ENCODE measurements around the gene CUBN. TPM values are rescaled to one million over a fixed set of nuclear protein-coding genes. Genes with fewer than 3 reads are reported as not detected.

CUBN gene
- total and polyA plus RNA-seq, 9 of the 15 experiments (the other 6 are each of a cell fraction or from before 2014, with no cell fraction given) = 0.04 to 0.33 (median 0.09) TPM

DNA sequence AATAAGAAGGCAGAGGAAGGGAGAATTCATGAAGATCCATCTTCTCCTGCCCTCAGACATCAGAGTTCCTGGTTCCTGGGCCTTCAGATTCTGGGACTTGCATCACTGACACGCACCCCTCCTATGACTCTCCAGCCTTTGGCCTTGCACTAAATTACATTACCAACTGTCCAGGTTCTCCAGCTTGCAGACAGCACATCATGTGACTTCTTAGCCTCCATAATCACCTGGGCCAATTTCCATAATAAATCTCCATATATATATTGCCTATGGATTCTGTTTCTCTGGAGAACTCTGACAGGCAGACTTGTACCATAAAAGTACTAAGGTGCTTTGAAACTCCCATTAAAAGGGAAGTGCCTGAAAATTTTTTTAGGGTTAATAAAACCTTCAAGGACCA lies 335.6 kb downstream of the CUBN start:
- H3K4me3 ChIP-seq = no peak overlapping the region
- BruUV-seq (replicated peaks) = no TSS peak
- ChIA-PET POLR2A (interaction anchor here (1.4 kb wide), 1 partner anchor 23 kb away, joined by 4 read pairs; the partner anchor contains the start of gene RSU1), CTCF (ENCODE audit: low intra/inter-chr PET ratio) (no interaction called here)
- no peaks in the 10 kb centered on the region for H4K20me1 ChIP-seq (replicated peaks; ENCODE audit: control insufficient read depth, insufficient read depth, low read length)
- intact Hi-C loops (cut with micrococcal nuclease) = no loop called here
- ATAC-seq (no peak), DNase-seq (ENCODE audit: extremely low read depth in 1 of 4, low spot score in 3 of 4) (no peak), FAIRE-seq (no peak)
- no peak overlapping the region for H3K4me2 ChIP-seq (ENCODE audit: insufficient read depth, low read length)
- no peaks in the 10 kb centered on the region for H3K9me3 ChIP-seq (replicated peaks; ENCODE audit: control insufficient read depth, insufficient read depth, low read depth, low read length)
- H3K9me1 ChIP-seq (ENCODE audit: control insufficient read depth, insufficient read depth, low read length) = no peaks in the 10 kb centered on the region
- no peak overlapping the region for H3K9ac ChIP-seq (ENCODE audit: insufficient read depth in 1 of 2, low read depth in 2 of 2, low read length in 2 of 2)
- H3K27me3 ChIP-seq (ENCODE audit: control insufficient read depth in 2 of 2, insufficient read depth in 2 of 2, low read length in 2 of 2) = no peaks in the 10 kb centered on the region
- H3K27ac ChIP-seq (ENCODE audit: extremely low read depth, low read depth, low read length) = no peak overlapping the region
- no peaks in the 10 kb centered on the region for H3K4me1 ChIP-seq (replicated peaks in 1 of 2; ENCODE audit: control insufficient read depth in 2 of 2, insufficient read depth in 2 of 2, low read length in 2 of 2)
- WGBS (ENCODE audit: insufficient coverage, low coverage, missing lambda C conversion rate) = 40% methylated on average over 1 of the region's 1 CpG
- H3K36me3 ChIP-seq (ENCODE audit: control insufficient read depth, insufficient read depth, low read length) = no peaks in the 10 kb centered on the region
- H3K79me2 ChIP-seq (ENCODE audit: control insufficient read depth, insufficient read depth, low read length) = no peaks in the 10 kb centered on the region
- in situ Hi-C loops (cut with MboI) = loop anchor here (25.0 kb wide), 1 partner anchor 1357 kb away; no protein-coding TSS in a partner anchor
- no peak overlapping the region for H2AFZ ChIP-seq (ENCODE audit: low read depth, low read length)
- TF ChIP-seq HIVEP1 (CRISPR knock-in tag; IDR thresholded peaks at IDR 0.05) (no peak), ZNF121 (CRISPR knock-in tag; conservative IDR thresholded peaks at IDR 0.05) (no peak), TAF7 (tag; IDR thresholded peaks at IDR 0.05) (no peak), TEAD4 (IDR thresholded peaks at IDR 0.05; ENCODE audit: low read length) (no peak), TEAD4 (CRISPR knock-in tag; IDR thresholded peaks at IDR 0.05; ENCODE audit: borderline replicate concordance) (no peak), TEAD1 (CRISPR knock-in tag; IDR thresholded peaks at IDR 0.05) (no peak), SREBF1 (IDR thresholded peaks at IDR 0.05; ENCODE audit: borderline replicate concordance, low read depth, low read length) (no peak), ESRRB (CRISPR knock-in tag; IDR thresholded peaks at IDR 0.05; ENCODE audit: borderline replicate concordance) (no peak), PCBP1 (IDR thresholded peaks at IDR 0.05; ENCODE audit: low read depth, low read length, poor library complexity, severe bottlenecking) (no peak), PRMT5 (CRISPR knock-in tag; IDR thresholded peaks at IDR 0.05) (no peak)
- TF ChIP-seq, protein P1, sequence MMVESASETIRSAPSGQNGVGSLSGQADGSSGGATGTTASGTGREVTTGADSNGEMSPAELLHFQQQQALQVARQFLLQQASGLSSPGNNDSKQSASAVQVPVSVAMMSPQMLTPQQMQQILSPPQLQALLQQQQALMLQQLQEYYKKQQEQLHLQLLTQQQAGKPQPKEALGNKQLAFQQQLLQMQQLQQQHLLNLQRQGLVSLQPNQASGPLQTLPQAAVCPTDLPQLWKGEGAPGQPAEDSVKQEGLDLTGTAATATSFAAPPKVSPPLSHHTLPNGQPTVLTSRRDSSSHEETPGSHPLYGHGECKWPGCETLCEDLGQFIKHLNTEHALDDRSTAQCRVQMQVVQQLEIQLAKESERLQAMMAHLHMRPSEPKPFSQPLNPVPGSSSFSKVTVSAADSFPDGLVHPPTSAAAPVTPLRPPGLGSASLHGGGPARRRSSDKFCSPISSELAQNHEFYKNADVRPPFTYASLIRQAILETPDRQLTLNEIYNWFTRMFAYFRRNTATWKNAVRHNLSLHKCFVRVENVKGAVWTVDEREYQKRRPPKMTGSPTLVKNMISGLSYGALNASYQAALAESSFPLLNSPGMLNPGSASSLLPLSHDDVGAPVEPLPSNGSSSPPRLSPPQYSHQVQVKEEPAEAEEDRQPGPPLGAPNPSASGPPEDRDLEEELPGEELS (CRISPR knock-in tag; IDR thresholded peaks at IDR 0.05; ENCODE audit: borderline replicate concordance) = no peak
- TF ChIP-seq, protein P2, sequence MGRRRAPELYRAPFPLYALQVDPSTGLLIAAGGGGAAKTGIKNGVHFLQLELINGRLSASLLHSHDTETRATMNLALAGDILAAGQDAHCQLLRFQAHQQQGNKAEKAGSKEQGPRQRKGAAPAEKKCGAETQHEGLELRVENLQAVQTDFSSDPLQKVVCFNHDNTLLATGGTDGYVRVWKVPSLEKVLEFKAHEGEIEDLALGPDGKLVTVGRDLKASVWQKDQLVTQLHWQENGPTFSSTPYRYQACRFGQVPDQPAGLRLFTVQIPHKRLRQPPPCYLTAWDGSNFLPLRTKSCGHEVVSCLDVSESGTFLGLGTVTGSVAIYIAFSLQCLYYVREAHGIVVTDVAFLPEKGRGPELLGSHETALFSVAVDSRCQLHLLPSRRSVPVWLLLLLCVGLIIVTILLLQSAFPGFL (CRISPR knock-in tag; IDR thresholded peaks at IDR 0.05) = no peak
- TF ChIP-seq, protein P3, sequence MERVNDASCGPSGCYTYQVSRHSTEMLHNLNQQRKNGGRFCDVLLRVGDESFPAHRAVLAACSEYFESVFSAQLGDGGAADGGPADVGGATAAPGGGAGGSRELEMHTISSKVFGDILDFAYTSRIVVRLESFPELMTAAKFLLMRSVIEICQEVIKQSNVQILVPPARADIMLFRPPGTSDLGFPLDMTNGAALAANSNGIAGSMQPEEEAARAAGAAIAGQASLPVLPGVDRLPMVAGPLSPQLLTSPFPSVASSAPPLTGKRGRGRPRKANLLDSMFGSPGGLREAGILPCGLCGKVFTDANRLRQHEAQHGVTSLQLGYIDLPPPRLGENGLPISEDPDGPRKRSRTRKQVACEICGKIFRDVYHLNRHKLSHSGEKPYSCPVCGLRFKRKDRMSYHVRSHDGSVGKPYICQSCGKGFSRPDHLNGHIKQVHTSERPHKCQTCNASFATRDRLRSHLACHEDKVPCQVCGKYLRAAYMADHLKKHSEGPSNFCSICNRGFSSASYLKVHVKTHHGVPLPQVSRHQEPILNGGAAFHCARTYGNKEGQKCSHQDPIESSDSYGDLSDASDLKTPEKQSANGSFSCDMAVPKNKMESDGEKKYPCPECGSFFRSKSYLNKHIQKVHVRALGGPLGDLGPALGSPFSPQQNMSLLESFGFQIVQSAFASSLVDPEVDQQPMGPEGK (CRISPR knock-in tag; IDR thresholded peaks at IDR 0.05; ENCODE audit: borderline replicate concordance) = no peak
- TF ChIP-seq, protein P4, sequence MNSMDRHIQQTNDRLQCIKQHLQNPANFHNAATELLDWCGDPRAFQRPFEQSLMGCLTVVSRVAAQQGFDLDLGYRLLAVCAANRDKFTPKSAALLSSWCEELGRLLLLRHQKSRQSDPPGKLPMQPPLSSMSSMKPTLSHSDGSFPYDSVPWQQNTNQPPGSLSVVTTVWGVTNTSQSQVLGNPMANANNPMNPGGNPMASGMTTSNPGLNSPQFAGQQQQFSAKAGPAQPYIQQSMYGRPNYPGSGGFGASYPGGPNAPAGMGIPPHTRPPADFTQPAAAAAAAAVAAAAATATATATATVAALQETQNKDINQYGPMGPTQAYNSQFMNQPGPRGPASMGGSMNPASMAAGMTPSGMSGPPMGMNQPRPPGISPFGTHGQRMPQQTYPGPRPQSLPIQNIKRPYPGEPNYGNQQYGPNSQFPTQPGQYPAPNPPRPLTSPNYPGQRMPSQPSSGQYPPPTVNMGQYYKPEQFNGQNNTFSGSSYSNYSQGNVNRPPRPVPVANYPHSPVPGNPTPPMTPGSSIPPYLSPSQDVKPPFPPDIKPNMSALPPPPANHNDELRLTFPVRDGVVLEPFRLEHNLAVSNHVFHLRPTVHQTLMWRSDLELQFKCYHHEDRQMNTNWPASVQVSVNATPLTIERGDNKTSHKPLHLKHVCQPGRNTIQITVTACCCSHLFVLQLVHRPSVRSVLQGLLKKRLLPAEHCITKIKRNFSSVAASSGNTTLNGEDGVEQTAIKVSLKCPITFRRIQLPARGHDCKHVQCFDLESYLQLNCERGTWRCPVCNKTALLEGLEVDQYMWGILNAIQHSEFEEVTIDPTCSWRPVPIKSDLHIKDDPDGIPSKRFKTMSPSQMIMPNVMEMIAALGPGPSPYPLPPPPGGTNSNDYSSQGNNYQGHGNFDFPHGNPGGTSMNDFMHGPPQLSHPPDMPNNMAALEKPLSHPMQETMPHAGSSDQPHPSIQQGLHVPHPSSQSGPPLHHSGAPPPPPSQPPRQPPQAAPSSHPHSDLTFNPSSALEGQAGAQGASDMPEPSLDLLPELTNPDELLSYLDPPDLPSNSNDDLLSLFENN (IDR thresholded peaks at IDR 0.05; ENCODE audit: low read depth in 2 of 2, low read length in 2 of 2) = no peak

Measured in K562 (cell line).